H9 (cell line): Measurements from ENCODE around the gene ZNF132. TPM values are rescaled to one million over a fixed set of nuclear protein-coding genes. Genes with fewer than 3 reads are reported as not detected.

Source experiments
- DNase-seq: peaks from one replicate; pipeline ENCODE4 v3.0.0-alpha.2; 2017
- H2AFZ ChIP-seq: one replicate; pipeline ENCODE4 v1.6.1; 2013; ENCODE audit warnings: mild to moderate bottlenecking, low read length, control low read depth, moderate library complexity
- H2AK5ac ChIP-seq: 2 replicates; pipeline ENCODE4 v1.6.1; 2013; ENCODE audit warnings: low read length, control low read depth, mixed read lengths; ENCODE audit not compliant: insufficient read length
- H2BK120ac ChIP-seq: one replicate; pipeline ENCODE4 v1.6.1; 2013; ENCODE audit warnings: low read depth, mild to moderate bottlenecking, low read length, control low read depth, inconsistent platforms; ENCODE audit not compliant: poor library complexity, severe bottlenecking
- H2BK12ac ChIP-seq: 2 replicates; pipeline ENCODE4 v1.6.1; 2013; ENCODE audit warnings: low read length, control low read depth, mixed read lengths, low read depth; ENCODE audit not compliant: insufficient read length
- H2BK15ac ChIP-seq: 2 replicates; pipeline ENCODE4 v1.6.1; 2013; ENCODE audit warnings: low read depth, low read length, control low read depth
- H2BK20ac ChIP-seq: one replicate; pipeline ENCODE4 v1.6.1; 2013; ENCODE audit warnings: low read depth, mild to moderate bottlenecking, low read length, control low read depth, inconsistent platforms; ENCODE audit not compliant: poor library complexity, severe bottlenecking
- H2BK5ac ChIP-seq: 2 replicates; pipeline ENCODE4 v1.6.1; 2013; ENCODE audit warnings: low read length, control low read depth, mixed read lengths; ENCODE audit not compliant: insufficient read length
- H3K14ac ChIP-seq: 2 replicates; pipeline ENCODE4 v1.6.1; 2013; ENCODE audit warnings: low read length, control low read depth; ENCODE audit not compliant: insufficient read depth
- H3K18ac ChIP-seq: 2 replicates; pipeline ENCODE4 v1.6.1; 2013; ENCODE audit warnings: low read depth, mild to moderate bottlenecking, mixed read lengths, low read length, control low read depth; ENCODE audit not compliant: insufficient read length
- H3K23ac ChIP-seq: 2 replicates; pipeline ENCODE4 v1.6.1; 2013; ENCODE audit warnings: low read length, control low read depth, mixed read lengths, low read depth; ENCODE audit not compliant: insufficient read length
- H3K23me2 ChIP-seq: 2 replicates; pipeline ENCODE4 v1.6.1; 2013; ENCODE audit warnings: low read depth, mild to moderate bottlenecking, mixed read lengths, low read length, control low read depth; ENCODE audit not compliant: insufficient read length, poor library complexity, severe bottlenecking
- H3K27ac ChIP-seq: 2 replicates; pipeline ENCODE4 v1.5.1; 2013; ENCODE audit warnings: low read length, control low read depth, mixed read lengths, low read depth; ENCODE audit not compliant: insufficient read length
- H3K27me3 ChIP-seq: 2 replicates; pipeline ENCODE4 v1.6.1; 2013; ENCODE audit warnings: low read length, control low read depth, inconsistent platforms; ENCODE audit not compliant: insufficient read depth
- H3K4ac ChIP-seq: 2 replicates; pipeline ENCODE4 v1.6.1; 2013; ENCODE audit warnings: low read depth, mild to moderate bottlenecking, control low read depth, inconsistent platforms, low read length, moderate library complexity
- H3K4me1 ChIP-seq: 2 replicates; pipeline ENCODE4 v1.6.1; 2013; ENCODE audit warnings: low read length, control low read depth, inconsistent platforms; ENCODE audit not compliant: insufficient read depth
- H3K4me2 ChIP-seq: 2 replicates; pipeline ENCODE4 v1.6.1; 2013; ENCODE audit warnings: low read length, control low read depth, mixed read lengths; ENCODE audit not compliant: insufficient read length, insufficient read depth
- H3K56ac ChIP-seq: 2 replicates; pipeline ENCODE4 v1.6.1; 2013; ENCODE audit warnings: low read depth, mild to moderate bottlenecking, mixed read lengths, low read length, control low read depth; ENCODE audit not compliant: insufficient read length
- H3K79me1 ChIP-seq: 2 replicates; pipeline ENCODE4 v1.6.1; 2013; ENCODE audit warnings: low read depth, mild to moderate bottlenecking, moderate library complexity, low read length, control low read depth, inconsistent platforms; ENCODE audit not compliant: insufficient read depth, poor library complexity, severe bottlenecking
- H3K79me2 ChIP-seq: 2 replicates; pipeline ENCODE4 v1.6.1; 2013; ENCODE audit warnings: low read length, control low read depth, inconsistent platforms; ENCODE audit not compliant: insufficient read depth
- H3K9ac ChIP-seq: 2 replicates; pipeline ENCODE4 v1.6.1; 2013; ENCODE audit warnings: low read length, control low read depth, mixed read lengths; ENCODE audit not compliant: insufficient read length; ENCODE audit errors: extremely low read depth
- H3K9me3 ChIP-seq: one replicate; pipeline ENCODE4 v1.6.1; 2013; ENCODE audit warnings: low read depth, low read length, inconsistent platforms; ENCODE audit not compliant: control insufficient read depth
- H3T11ph ChIP-seq: one replicate; pipeline ENCODE4 v1.6.1; 2013; ENCODE audit warnings: mild to moderate bottlenecking, low read length, control low read depth, inconsistent platforms
- H4K20me1 ChIP-seq: one replicate; pipeline ENCODE4 v1.6.1; 2013; ENCODE audit not compliant: control insufficient read depth, insufficient read length, insufficient read depth
- H4K5ac ChIP-seq: 2 replicates; pipeline ENCODE4 v1.6.1; 2013; ENCODE audit warnings: low read depth, mild to moderate bottlenecking, mixed read lengths, low read length, control low read depth; ENCODE audit not compliant: insufficient read length
- H4K8ac ChIP-seq: replicated peaks from 2 replicates; pipeline ENCODE4 v1.6.1; 2013; ENCODE audit warnings: low read length, control low read depth, mixed read lengths, low read depth; ENCODE audit not compliant: insufficient read length
- H4K91ac ChIP-seq: 2 replicates; pipeline ENCODE4 v1.6.1; 2013; ENCODE audit warnings: low read depth, mild to moderate bottlenecking, moderate library complexity, mixed read lengths, low read length, control low read depth; ENCODE audit not compliant: insufficient read length
- H3K27ac Mint-ChIP-seq, 3 experiments: 2 replicates in 2 of 3; 3 replicates in 1 of 3; pipeline ENCODE4 v1.8.0; 2020 to 2021; ENCODE audit warnings: mixed read lengths in 3 of 3, mild to moderate bottlenecking in 1 of 3, moderate library complexity in 1 of 3
- H3K27me3 Mint-ChIP-seq: 2 replicates; pipeline ENCODE4 v1.8.0; 2021; ENCODE audit warnings: low read depth, mild to moderate bottlenecking, moderate library complexity, mixed read lengths
- H3K36me3 Mint-ChIP-seq, 3 experiments: 2 replicates in 2 of 3; 3 replicates in 1 of 3; pipeline ENCODE4 v1.8.0; 2020 to 2021; ENCODE audit warnings: low read depth in 3 of 3, mixed read lengths in 3 of 3; ENCODE audit not compliant: insufficient read depth in 1 of 3
- H3K4me1 Mint-ChIP-seq, 2 experiments: 2 replicates each; pipeline ENCODE4 v1.8.0; 2020; ENCODE audit warnings: mixed read lengths in 2 of 2
- H3K4me3 Mint-ChIP-seq, 2 experiments: 2 replicates in 1 of 2; 3 replicates in 1 of 2; pipeline ENCODE4 v1.8.0; 2020 to 2021; ENCODE audit warnings: mild to moderate bottlenecking in 2 of 2, mixed read lengths in 2 of 2, moderate library complexity in 1 of 2
- H3K9me3 Mint-ChIP-seq, 2 experiments: 2 replicates in 1 of 2; 3 replicates in 1 of 2; pipeline ENCODE4 v1.8.0; 2020; ENCODE audit warnings: mild to moderate bottlenecking in 2 of 2, mixed read lengths in 2 of 2, moderate library complexity in 1 of 2
- WGBS: extraction: QIAGEN DNeasy Blood & Tissue Kit; methylation state at CpG from one replicate; pipeline ENCODE4 v1.1.7; 2013; ENCODE audit warnings: missing lambda C conversion rate, low lambda C conversion rate, mixed read lengths; ENCODE audit not compliant: insufficient read length; ENCODE audit errors: extremely low coverage; 5-methylcytosine and 5-hydroxymethylcytosine counted together
- total RNA-seq: library from RNA; stranded (reverse); gene quantifications from 2 replicates; pipeline ENCODE4 v1.2.1, GENCODE V29; 2021
- TF ChIP-seq, protein P1 (sequence below): fragments of 200-600 bp; sonication (generic); conservative IDR thresholded peaks from 3 replicates; pipeline ENCODE4 v1.8.0; 2021; ENCODE audit warnings: antibody characterized with exemption, mild to moderate bottlenecking

The ZNF132 gene
- total RNA-seq, 1 experiment from 2014 or later, result 0.24 TPM

DNA sequence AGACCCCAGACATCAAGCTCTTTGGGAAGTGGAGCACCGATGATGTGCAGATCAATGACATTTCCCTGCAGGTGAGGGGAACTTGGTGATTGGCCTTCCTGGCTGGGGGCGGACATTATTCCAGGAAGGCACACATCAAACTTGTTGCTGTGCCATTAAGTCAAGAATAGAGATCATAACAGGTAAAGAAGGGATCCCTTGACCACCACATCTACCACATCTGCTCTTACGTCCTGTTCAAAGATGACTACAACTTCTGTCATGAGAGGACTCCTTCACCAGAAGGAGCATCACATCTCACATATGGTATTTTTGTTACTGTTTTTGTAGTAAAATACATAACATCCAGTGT lies 51.8 kb downstream of the ZNF132 start:
- DNase-seq, result peak; percentile 24
- Histone ChIP-seq H3K27me3 (no peaks in the 10 kb centered on the region), H2AFZ (no peak overlapping the region), H4K5ac (no peak overlapping the region), H3K27ac (no peak overlapping the region), H4K20me1 (no peaks in the 10 kb centered on the region), H3K79me1 (peaks cover 3% of the 10 kb centered on the region), H2BK20ac (no peak overlapping the region), H3K14ac (no peak overlapping the region), H3K4me1 (peaks cover 4% of the 10 kb centered on the region; the same call in 1 of the 2 replicates), H3K18ac (no peak overlapping the region), H3K79me2 (peaks cover 10% of the 10 kb centered on the region; the same call in 1 of the 2 replicates), H2BK5ac (no peak overlapping the region), H2AK5ac (no peak overlapping the region), H3K23me2 (peaks cover 7% of the 10 kb centered on the region), H3K4me2 (peak overlapping the region; percentile 94), H2BK120ac (no peak overlapping the region), H3K9ac (peak overlapping the region; percentile 85), H2BK12ac (no peak overlapping the region), H4K91ac (no peak overlapping the region), H2BK15ac (no peak overlapping the region), H3K9me3 (no peaks in the 10 kb centered on the region), H4K8ac (no peak overlapping the region), H3K4ac (no peak overlapping the region), H3K23ac (no peak overlapping the region), H3T11ph (no peak overlapping the region), H3K56ac (no peak overlapping the region)
- H3K4me1 Mint-ChIP-seq, result peaks cover 22 to 30% of the 10 kb centered on the region in 2 experiments
- no CpG with 5 or more reads among the region's 3 CpGs for WGBS
- peak overlapping the region; percentile 95 to 99 for H3K4me3 Mint-ChIP-seq
- peaks cover 45 to 53% (median 46%) of the 10 kb centered on the region in 3 experiments for H3K36me3 Mint-ChIP-seq
- TF ChIP-seq, protein P1, sequence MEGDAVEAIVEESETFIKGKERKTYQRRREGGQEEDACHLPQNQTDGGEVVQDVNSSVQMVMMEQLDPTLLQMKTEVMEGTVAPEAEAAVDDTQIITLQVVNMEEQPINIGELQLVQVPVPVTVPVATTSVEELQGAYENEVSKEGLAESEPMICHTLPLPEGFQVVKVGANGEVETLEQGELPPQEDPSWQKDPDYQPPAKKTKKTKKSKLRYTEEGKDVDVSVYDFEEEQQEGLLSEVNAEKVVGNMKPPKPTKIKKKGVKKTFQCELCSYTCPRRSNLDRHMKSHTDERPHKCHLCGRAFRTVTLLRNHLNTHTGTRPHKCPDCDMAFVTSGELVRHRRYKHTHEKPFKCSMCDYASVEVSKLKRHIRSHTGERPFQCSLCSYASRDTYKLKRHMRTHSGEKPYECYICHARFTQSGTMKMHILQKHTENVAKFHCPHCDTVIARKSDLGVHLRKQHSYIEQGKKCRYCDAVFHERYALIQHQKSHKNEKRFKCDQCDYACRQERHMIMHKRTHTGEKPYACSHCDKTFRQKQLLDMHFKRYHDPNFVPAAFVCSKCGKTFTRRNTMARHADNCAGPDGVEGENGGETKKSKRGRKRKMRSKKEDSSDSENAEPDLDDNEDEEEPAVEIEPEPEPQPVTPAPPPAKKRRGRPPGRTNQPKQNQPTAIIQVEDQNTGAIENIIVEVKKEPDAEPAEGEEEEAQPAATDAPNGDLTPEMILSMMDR, result no peak
- H3K9me3 Mint-ChIP-seq, result no peaks in the 10 kb centered on the region
- peak overlapping the region; percentile 68 to 95 (median 93); a peak in 4 of 7 replicates for H3K27ac Mint-ChIP-seq
- no peaks in the 10 kb centered on the region for H3K27me3 Mint-ChIP-seq
